Measurements from ENCODE around the gene RNF2. TPM values are rescaled to one million over a fixed set of nuclear protein-coding genes. Genes with fewer than 3 reads are reported as not detected.

Gene RNF2
- total RNA-seq, 1 experiment from 2014 or later: 75.3 TPM

- H2AK5ac ChIP-seq (ENCODE audit: insufficient read length, low read length): no peak overlapping the region
- no peak overlapping the region for H3K4me3 Mint-ChIP-seq
- no peaks in the 10 kb centered on the region for H3K4me1 ChIP-seq (ENCODE audit: insufficient read depth, low read length)
- H4K20me1 ChIP-seq (ENCODE audit: control insufficient read depth, insufficient read depth, insufficient read length): no peaks in the 10 kb centered on the region
- no peak overlapping the region for H4K5ac ChIP-seq (ENCODE audit: insufficient read length, low read depth, low read length)
- WGBS (ENCODE audit: extremely low coverage, insufficient read length, low lambda C conversion rate): no CpG with 5 or more reads among the region's 2 CpGs
- no peaks in the 10 kb centered on the region for H3K27me3 ChIP-seq (ENCODE audit: insufficient read depth, low read length)
- no peak overlapping the region for H3T11ph ChIP-seq (ENCODE audit: low read length)
- H3K27ac ChIP-seq (ENCODE audit: insufficient read length, low read depth, low read length): no peak overlapping the region
- no peak overlapping the region for H2BK120ac ChIP-seq (ENCODE audit: low read depth, low read length, poor library complexity, severe bottlenecking)
- no peak overlapping the region for H3K27ac Mint-ChIP-seq
- no peak overlapping the region for H2BK5ac ChIP-seq (ENCODE audit: insufficient read length, low read length)
- TF ChIP-seq CTCF (conservative IDR thresholded peaks at IDR 0.05): no peak
- no peak overlapping the region for H3K4ac ChIP-seq (ENCODE audit: low read depth, low read length)
- H3K36me3 Mint-ChIP-seq (ENCODE audit: insufficient read depth in 1 of 3, low read depth in 3 of 3): peaks cover 27 to 68% (median 63%) of the 10 kb centered on the region in 3 experiments
- no peaks in the 10 kb centered on the region for H3K23me2 ChIP-seq (ENCODE audit: insufficient read length, low read depth, low read length, poor library complexity, severe bottlenecking)
- H3K23ac ChIP-seq (ENCODE audit: insufficient read length, low read depth, low read length): no peak overlapping the region
- no peak overlapping the region for H2AFZ ChIP-seq (ENCODE audit: low read length)
- no peak overlapping the region for H2BK20ac ChIP-seq (ENCODE audit: low read depth, low read length, poor library complexity, severe bottlenecking)
- no peak overlapping the region for H2BK12ac ChIP-seq (ENCODE audit: insufficient read length, low read depth, low read length)
- H3K9me3 Mint-ChIP-seq: no peaks in the 10 kb centered on the region
- no peak overlapping the region for H3K56ac ChIP-seq (ENCODE audit: insufficient read length, low read depth, low read length)
- no peak overlapping the region for H3K9ac ChIP-seq (ENCODE audit: extremely low read depth, insufficient read length, low read length)
- no peak overlapping the region for H2BK15ac ChIP-seq (ENCODE audit: low read depth, low read length)
- H3K27me3 Mint-ChIP-seq (ENCODE audit: low read depth): no peaks in the 10 kb centered on the region
- 0 out of 2 replicates have a peak, but pooled peaks cover 2% of the 10 kb centered on the region for H3K79me2 ChIP-seq (ENCODE audit: insufficient read depth, low read length)
- no peak overlapping the region for H3K4me2 ChIP-seq (ENCODE audit: insufficient read depth, insufficient read length, low read length)
- H4K8ac ChIP-seq (replicated peaks; ENCODE audit: insufficient read length, low read depth, low read length): no peak overlapping the region
- no peak overlapping the region for H3K14ac ChIP-seq (ENCODE audit: insufficient read depth, low read length)
- no peak overlapping the region for H4K91ac ChIP-seq (ENCODE audit: insufficient read length, low read depth, low read length)
- DNase-seq: no peak
- H3K18ac ChIP-seq (ENCODE audit: insufficient read length, low read depth, low read length): no peak overlapping the region
- H3K9me3 ChIP-seq (ENCODE audit: control insufficient read depth, low read depth, low read length): no peaks in the 10 kb centered on the region
- no peaks in the 10 kb centered on the region for H3K79me1 ChIP-seq (ENCODE audit: insufficient read depth, low read depth, low read length, poor library complexity, severe bottlenecking)
- H3K4me1 Mint-ChIP-seq: no peaks in the 10 kb centered on the region
Observed at GRCh38 chr1:185096531-185096930, 51.2 kb downstream of the RNF2 start.
